Measurements from ENCODE around the gene TLE3.

The TLE3 gene

GRCh38 chr15:70063980-70064379, 33.7 kb downstream of the TLE3 start:
- H3K36me3 ChIP-seq (ENCODE audit: low read length): 0 out of 2 replicates have a peak, but pooled peaks cover 4% of the 10 kb centered on the region
- no peak overlapping the region for H3K9ac ChIP-seq (ENCODE audit: low read length)
- no peak overlapping the region for H3K27ac ChIP-seq (ENCODE audit: low read depth, low read length)

GRCh38 chr15:70063261-70063925, 34.3 kb downstream of the TLE3 start:
- Histone ChIP-seq H3K27me3 (ENCODE audit: low read length) (no peaks in the 10 kb centered on the region), H3K4me3 (ENCODE audit: insufficient read depth, low read length, poor library complexity, severe bottlenecking) (no peak overlapping the region), H4K20me1 (ENCODE audit: low read depth, low read length) (no peaks in the 10 kb centered on the region), H3K9me3 (ENCODE audit: insufficient read depth, low read length) (no peaks in the 10 kb centered on the region), H3F3A (ENCODE audit: insufficient read depth) (no peaks in the 10 kb centered on the region), H3K9ac (ENCODE audit: low read length) (no peak overlapping the region), H3K27ac (ENCODE audit: low read depth, low read length) (no peak overlapping the region), H3K36me3 (ENCODE audit: low read length) (0 out of 2 replicates have a peak, but pooled peaks cover 2% of the 10 kb centered on the region), H3K79me2 (ENCODE audit: insufficient read depth, low read length) (no peaks in the 10 kb centered on the region), H3K4me2 (ENCODE audit: low read depth, low read length, poor library complexity, severe bottlenecking) (no peak overlapping the region), H3K9me2 (replicated peaks; ENCODE audit: insufficient read depth, low read length) (no peaks in the 10 kb centered on the region), H2AFZ (ENCODE audit: low read depth, low read length, severe bottlenecking) (no peak overlapping the region)
- TF ChIP-seq EZH2phosphoT487 (conservative IDR thresholded peaks at IDR 0.05; ENCODE audit: low read length) (no peak), CTCF (IDR thresholded peaks at IDR 0.05; ENCODE audit: insufficient read depth, low read length, poor library complexity, severe bottlenecking) (no peak)

More at GRCh38 chr15:70063980-70064379, 33.7 kb downstream of the TLE3 start:
- no peak overlapping the region for H3K4me2 ChIP-seq (ENCODE audit: low read depth, low read length, poor library complexity, severe bottlenecking)
- H3K27me3 ChIP-seq (ENCODE audit: low read length): no peaks in the 10 kb centered on the region
- H3F3A ChIP-seq (ENCODE audit: insufficient read depth): no peaks in the 10 kb centered on the region
- no peaks in the 10 kb centered on the region for H3K79me2 ChIP-seq (ENCODE audit: insufficient read depth, low read length)
- no peaks in the 10 kb centered on the region for H3K9me2 ChIP-seq (replicated peaks; ENCODE audit: insufficient read depth, low read length)
- no peak overlapping the region for H2AFZ ChIP-seq (ENCODE audit: low read depth, low read length, severe bottlenecking)
- no peaks in the 10 kb centered on the region for H4K20me1 ChIP-seq (ENCODE audit: low read depth, low read length)
- H3K4me3 ChIP-seq (ENCODE audit: insufficient read depth, low read length, poor library complexity, severe bottlenecking): no peak overlapping the region
- no peaks in the 10 kb centered on the region for H3K9me3 ChIP-seq (ENCODE audit: insufficient read depth, low read length)
- no peak for TF ChIP-seq EZH2phosphoT487 (conservative IDR thresholded peaks at IDR 0.05; ENCODE audit: low read length)
- TF ChIP-seq CTCF (IDR thresholded peaks at IDR 0.05; ENCODE audit: insufficient read depth, low read length, poor library complexity, severe bottlenecking): no peak

- TF ChIP-seq CTCF (IDR thresholded peaks at IDR 0.05; ENCODE audit: insufficient read depth, low read length, poor library complexity, severe bottlenecking) (no peak), EZH2phosphoT487 (conservative IDR thresholded peaks at IDR 0.05; ENCODE audit: low read length) (no peak)
- Histone ChIP-seq H3F3A (ENCODE audit: insufficient read depth) (no peaks in the 10 kb centered on the region), H3K27me3 (ENCODE audit: low read length) (no peaks in the 10 kb centered on the region), H3K27ac (ENCODE audit: low read depth, low read length) (no peak overlapping the region), H3K79me2 (ENCODE audit: insufficient read depth, low read length) (no peaks in the 10 kb centered on the region), H3K4me2 (ENCODE audit: low read depth, low read length, poor library complexity, severe bottlenecking) (no peak overlapping the region), H3K4me3 (ENCODE audit: insufficient read depth, low read length, poor library complexity, severe bottlenecking) (no peak overlapping the region), H4K20me1 (ENCODE audit: low read depth, low read length) (no peaks in the 10 kb centered on the region), H3K9me3 (ENCODE audit: insufficient read depth, low read length) (no peaks in the 10 kb centered on the region), H3K9ac (ENCODE audit: low read length) (no peak overlapping the region), H3K9me2 (replicated peaks; ENCODE audit: insufficient read depth, low read length) (no peaks in the 10 kb centered on the region), H2AFZ (ENCODE audit: low read depth, low read length, severe bottlenecking) (no peak overlapping the region), H3K36me3 (ENCODE audit: low read length) (no peaks in the 10 kb centered on the region)
Measured at GRCh38 chr15:70062321-70062956, 35.3 kb downstream of the TLE3 start.
